PC-3 (cell line): Measurements from ENCODE around the gene GALNS. TPM values are rescaled to one million over a fixed set of nuclear protein-coding genes. Genes with fewer than 3 reads are reported as not detected.

ENCODE experiments used
- ATAC-seq: fragments of 200-7000 bp; cut with Tn5 transposase; 2 replicates; pipeline ENCODE4 v1.9.1; 2020; ENCODE audit warnings: mild to moderate bottlenecking, moderate library complexity
- BruUV-seq: library from RNA; stranded (reverse); fragments of 400-500 nt; replicated peaks from 2 replicates; lab custom pipeline; 2021; lab: Mats Ljungman, UMichigan
- CTCF ChIA-PET: fragments of 300-600 bp; sonication (Branson Sonifier 250); formaldehyde crosslinking; loops from one replicate; lab custom pipeline; 2022; ENCODE audit warnings: antibody characterized with exemption; lab: Charles Lee
- POLR2A ChIA-PET: fragments of 300-600 bp; sonication (Branson Sonifier 250); formaldehyde crosslinking; loops from one replicate; lab custom pipeline; 2022; ENCODE audit warnings: antibody characterized with exemption; ENCODE audit not compliant: unreplicated experiment; lab: Charles Lee
- DNase-seq: peaks from one replicate; pipeline ENCODE4 v3.0.0-alpha.2; 2015
- H2AFZ ChIP-seq: fragments of 300-600 bp; sonication (generic); 2 replicates; pipeline ENCODE4 v1.6.0; 2016; ENCODE audit warnings: antibody characterized with exemption, low read length
- H3F3A ChIP-seq: fragments of 300-600 bp; sonication (generic); one replicate; pipeline ENCODE4 v1.6.0; 2017; ENCODE audit warnings: antibody characterized with exemption, low read length, control low read depth, mild to moderate bottlenecking; ENCODE audit not compliant: unreplicated experiment
- H3K27ac ChIP-seq: fragments of 300-600 bp; sonication (generic); 2 replicates; pipeline ENCODE4 v1.5.1; 2016; ENCODE audit warnings: mild to moderate bottlenecking, low read length
- H3K27me3 ChIP-seq: fragments of 300-600 bp; sonication (generic); 2 replicates; pipeline ENCODE4 v1.6.1; 2016; ENCODE audit warnings: low read length, mixed read lengths
- H3K36me3 ChIP-seq: fragments of 300-600 bp; sonication (generic); 2 replicates; pipeline ENCODE4 v1.6.1; 2016; ENCODE audit warnings: low read depth, mixed run types, low read length, mixed read lengths
- H3K4me1 ChIP-seq: fragments of 300-600 bp; sonication (generic); 2 replicates; pipeline ENCODE4 v1.5.1; 2016; ENCODE audit warnings: low read length; ENCODE audit not compliant: insufficient read depth
- H3K4me2 ChIP-seq: fragments of 300-600 bp; sonication (generic); 2 replicates; pipeline ENCODE4 v1.6.0; 2016; ENCODE audit warnings: low read length
- H3K4me3 ChIP-seq: fragments of 300-600 bp; sonication (generic); 2 replicates; pipeline ENCODE4 v1.5.1; 2016; ENCODE audit warnings: mild to moderate bottlenecking, low read length, mixed read lengths
- H3K79me2 ChIP-seq: fragments of 300-600 bp; sonication (generic); 2 replicates; pipeline ENCODE4 v1.6.1; 2017; ENCODE audit warnings: low read length, mixed read lengths
- H3K9ac ChIP-seq: fragments of 300-600 bp; sonication (generic); 2 replicates; pipeline ENCODE4 v1.6.0; 2016; ENCODE audit warnings: mild to moderate bottlenecking, low read length
- H3K9me2 ChIP-seq: fragments of 300-600 bp; sonication (generic); replicated peaks from 2 replicates; pipeline ENCODE4 v1.6.1; 2016; ENCODE audit warnings: mixed run types, low read length, mixed read lengths
- H3K9me3 ChIP-seq: fragments of 300-600 bp; sonication (generic); 2 replicates; pipeline ENCODE4 v1.6.1; 2016; ENCODE audit warnings: low read length, mixed read lengths
- H4K20me1 ChIP-seq: fragments of 300-600 bp; sonication (generic); 2 replicates; pipeline ENCODE4 v1.6.1; 2016; ENCODE audit warnings: low read length, mixed read lengths
- EZH2 ChIP-seq: fragments of 300-600 bp; sonication (generic); IDR thresholded peaks from one replicate; pipeline ENCODE4 v1.6.1; 2017; ENCODE audit warnings: antibody characterized with exemption, mild to moderate bottlenecking, low read length; ENCODE audit not compliant: unreplicated experiment
- EZH2phosphoT487 ChIP-seq: fragments of 300-600 bp; sonication (generic); IDR thresholded peaks from 2 replicates; pipeline ENCODE4 v1.6.1; 2018; ENCODE audit warnings: mild to moderate bottlenecking, antibody characterized with exemption, low read length, borderline replicate concordance
- intact Hi-C: fragments of 100-400 bp; cut with micrococcal nuclease; formaldehyde crosslinking; loops from 2 replicates; pipeline ENCODE4 v1.9.0; 2023
- total RNA-seq: library from RNA; depleted of rRNA; stranded (reverse); fragments of >200 nt; gene quantifications from 2 replicates; pipeline ENCODE4 v1.2.3, GENCODE V29; 2014
- TF ChIP-seq, protein P1 (sequence below): fragments of 300-600 bp; sonication (generic); conservative IDR thresholded peaks from 2 replicates; pipeline ENCODE4 v1.5.1; 2017; ENCODE audit warnings: antibody characterized with exemption, low read depth, mild to moderate bottlenecking, low read length

GALNS gene
- total RNA-seq, 1 experiment from 2014 or later: 18.3 TPM

DNA sequence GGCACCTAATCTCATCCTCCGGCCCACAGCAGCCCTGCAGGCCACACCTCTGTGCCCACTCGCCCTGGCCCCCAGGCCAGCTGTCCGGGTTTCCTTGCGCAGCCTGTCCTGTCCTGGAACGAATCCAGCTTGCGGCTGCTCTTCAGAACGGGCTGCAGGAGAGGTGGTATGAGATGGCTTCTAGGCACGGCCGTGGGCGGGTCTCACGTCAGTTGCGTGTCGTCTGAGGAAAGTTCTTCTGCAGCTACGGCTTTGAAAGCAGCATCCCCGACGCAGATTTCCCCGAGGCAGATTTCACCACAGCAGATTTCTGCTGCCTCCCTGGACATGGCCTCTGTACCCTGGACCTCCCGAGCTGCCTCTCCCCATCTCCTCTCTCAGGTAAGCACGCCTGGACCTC is 18.2 kb downstream of the GALNS start:
- no peaks in the 10 kb centered on the region for H4K20me1 ChIP-seq
- ChIA-PET CTCF (no interaction called here), POLR2A (no interaction called here)
- TF ChIP-seq, protein P1, sequence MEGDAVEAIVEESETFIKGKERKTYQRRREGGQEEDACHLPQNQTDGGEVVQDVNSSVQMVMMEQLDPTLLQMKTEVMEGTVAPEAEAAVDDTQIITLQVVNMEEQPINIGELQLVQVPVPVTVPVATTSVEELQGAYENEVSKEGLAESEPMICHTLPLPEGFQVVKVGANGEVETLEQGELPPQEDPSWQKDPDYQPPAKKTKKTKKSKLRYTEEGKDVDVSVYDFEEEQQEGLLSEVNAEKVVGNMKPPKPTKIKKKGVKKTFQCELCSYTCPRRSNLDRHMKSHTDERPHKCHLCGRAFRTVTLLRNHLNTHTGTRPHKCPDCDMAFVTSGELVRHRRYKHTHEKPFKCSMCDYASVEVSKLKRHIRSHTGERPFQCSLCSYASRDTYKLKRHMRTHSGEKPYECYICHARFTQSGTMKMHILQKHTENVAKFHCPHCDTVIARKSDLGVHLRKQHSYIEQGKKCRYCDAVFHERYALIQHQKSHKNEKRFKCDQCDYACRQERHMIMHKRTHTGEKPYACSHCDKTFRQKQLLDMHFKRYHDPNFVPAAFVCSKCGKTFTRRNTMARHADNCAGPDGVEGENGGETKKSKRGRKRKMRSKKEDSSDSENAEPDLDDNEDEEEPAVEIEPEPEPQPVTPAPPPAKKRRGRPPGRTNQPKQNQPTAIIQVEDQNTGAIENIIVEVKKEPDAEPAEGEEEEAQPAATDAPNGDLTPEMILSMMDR: no peak
- TF ChIP-seq EZH2phosphoT487 (no peak), EZH2 (no peak)
- DNase-seq: no peak
- intact Hi-C loops: no loop called here
- no peaks in the 10 kb centered on the region for H3F3A ChIP-seq
- H3K4me3 ChIP-seq: no peak overlapping the region
- H3K4me2 ChIP-seq: no peak overlapping the region
- H3K27ac ChIP-seq: no peak overlapping the region
- H3K36me3 ChIP-seq: no peaks in the 10 kb centered on the region
- no peak overlapping the region for H3K9ac ChIP-seq
- no peak overlapping the region for H2AFZ ChIP-seq
- H3K9me2 ChIP-seq: no peaks in the 10 kb centered on the region
- no peaks in the 10 kb centered on the region for H3K9me3 ChIP-seq
- no TSS peak for BruUV-seq
- H3K4me1 ChIP-seq: no peaks in the 10 kb centered on the region
- no peaks in the 10 kb centered on the region for H3K27me3 ChIP-seq
- no peak for ATAC-seq
- H3K79me2 ChIP-seq: no peaks in the 10 kb centered on the region

DNA sequence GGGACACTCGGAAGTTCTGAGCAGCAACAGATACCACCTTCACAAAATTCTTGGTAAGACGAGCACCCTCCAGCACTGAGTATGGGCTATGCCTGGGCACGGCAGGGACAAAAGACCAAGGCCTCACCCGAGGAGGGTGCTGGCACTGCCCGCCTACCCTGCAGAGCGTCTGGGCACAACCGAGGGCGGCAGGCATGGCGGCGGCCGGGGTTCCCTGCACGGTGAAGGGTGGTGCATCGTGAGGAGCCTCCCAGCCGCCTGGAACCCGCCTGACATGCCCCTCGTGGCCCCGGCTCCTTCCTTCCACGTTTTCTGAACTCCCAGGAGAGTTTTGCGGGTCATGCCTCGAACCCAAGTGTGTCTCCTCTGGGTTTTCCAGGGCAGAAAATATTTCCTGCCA is 18.9 kb downstream of the GALNS start:
- ChIA-PET CTCF (no interaction called here), POLR2A (no interaction called here)
- Histone ChIP-seq H3K9ac (no peak overlapping the region), H3K4me3 (no peak overlapping the region), H4K20me1 (no peaks in the 10 kb centered on the region), H2AFZ (no peak overlapping the region), H3K27ac (no peak overlapping the region), H3K9me2 (no peaks in the 10 kb centered on the region), H3K9me3 (no peaks in the 10 kb centered on the region), H3K4me1 (no peaks in the 10 kb centered on the region), H3K79me2 (no peaks in the 10 kb centered on the region), H3K27me3 (no peaks in the 10 kb centered on the region), H3K4me2 (no peak overlapping the region), H3K36me3 (no peaks in the 10 kb centered on the region), H3F3A (no peaks in the 10 kb centered on the region)
- TF ChIP-seq EZH2 (no peak), EZH2phosphoT487 (no peak)
- TF ChIP-seq, protein P1: no peak
- DNase-seq (no peak), ATAC-seq (no peak)
- no TSS peak for BruUV-seq
- intact Hi-C loops: no loop called here

DNA sequence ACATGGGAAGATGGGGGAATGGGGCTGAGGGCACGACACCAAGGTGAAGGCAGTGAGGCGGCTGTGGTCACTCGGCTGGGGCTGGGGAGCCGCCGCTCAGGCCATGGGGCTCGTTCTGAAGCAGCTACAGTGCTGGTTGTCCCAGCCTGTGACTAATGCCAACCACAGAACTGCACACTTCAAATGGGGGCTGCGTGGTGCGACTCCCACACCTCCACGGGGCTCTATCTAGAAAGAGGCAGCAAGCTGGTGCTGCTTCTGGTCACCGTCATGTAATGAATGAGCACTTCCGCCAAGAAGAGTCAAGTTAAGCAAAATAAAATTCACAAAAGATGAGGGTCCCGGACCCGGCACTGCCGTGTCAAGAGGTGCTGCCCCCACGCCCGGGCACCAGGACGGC is 20.0 kb downstream of the GALNS start:
- no peak overlapping the region for H3K9ac ChIP-seq
- intact Hi-C loops: no loop called here
- POLR2A ChIA-PET: no interaction called here
- no peaks in the 10 kb centered on the region for H3K27me3 ChIP-seq
- no peak overlapping the region for H3K4me2 ChIP-seq
- H3K79me2 ChIP-seq: no peaks in the 10 kb centered on the region
- DNase-seq: no peak
- no peak overlapping the region for H3K27ac ChIP-seq
- CTCF ChIA-PET: no interaction called here
- no peaks in the 10 kb centered on the region for H3K9me3 ChIP-seq
- H3K36me3 ChIP-seq: no peaks in the 10 kb centered on the region
- no peak for ATAC-seq
- no peaks in the 10 kb centered on the region for H3K4me1 ChIP-seq
- H3K4me3 ChIP-seq: no peak overlapping the region
- no peaks in the 10 kb centered on the region for H3F3A ChIP-seq
- no peaks in the 10 kb centered on the region for H4K20me1 ChIP-seq
- no peaks in the 10 kb centered on the region for H3K9me2 ChIP-seq
- TF ChIP-seq, protein P1: no peak
- TF ChIP-seq EZH2 (no peak), EZH2phosphoT487 (no peak)
- no peak overlapping the region for H2AFZ ChIP-seq
- BruUV-seq: no TSS peak
